GM11168 (cell line): ENCODE measurements around the gene NDUFA8.
"Not testable (repeated sequence)": the region's sequence is repeated elsewhere in the genome, so short reads cannot be mapped to it uniquely, and the experiment has no call there.

Experiments used
- in situ Hi-C: fragments of 300-500 bp; cut with MboI; formaldehyde crosslinking; loops from one replicate; pipeline ENCODE4 v1.12.0; 2022; ENCODE audit warnings: low sequenced_read_pairs; ENCODE audit not compliant: unreplicated experiment

The NDUFA8 gene

GRCh38 chr9:122125509-122126330 lies 33.9 kb downstream of the NDUFA8 start:
- in situ Hi-C loops, result loop anchor here (25.0 kb wide), 1 partner anchor 687 kb away; the partner anchor contains the start of gene OR1K1

DNA sequence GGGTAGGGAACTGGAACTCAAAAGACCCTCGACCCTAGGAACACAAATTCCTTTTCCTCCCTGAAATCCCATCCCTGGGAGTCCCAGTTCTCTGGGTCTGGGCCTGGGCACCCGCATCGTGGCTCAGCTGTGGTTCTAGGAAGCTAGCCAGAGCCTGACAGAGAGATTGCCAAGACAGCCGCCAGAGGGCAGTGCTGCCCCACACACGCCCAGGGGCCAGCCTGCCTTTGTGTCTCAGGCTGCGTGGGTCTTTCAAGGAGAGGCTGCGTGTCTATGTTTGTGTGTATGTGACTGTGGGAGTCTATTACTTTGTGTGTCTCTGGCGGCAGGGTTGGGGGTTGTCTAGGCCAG lies 34.4 kb downstream of the NDUFA8 start:
- in situ Hi-C loops, result loop anchor here (25.0 kb wide), 1 partner anchor 687 kb away; the partner anchor contains the start of gene OR1K1

GRCh38 chr9:122124528-122124927 lies 35.1 kb downstream of the NDUFA8 start:
- in situ Hi-C loops, result loop anchor here (5.0 kb wide), 1 partner anchor 228 kb away; no protein-coding TSS in a partner anchor

DNA sequence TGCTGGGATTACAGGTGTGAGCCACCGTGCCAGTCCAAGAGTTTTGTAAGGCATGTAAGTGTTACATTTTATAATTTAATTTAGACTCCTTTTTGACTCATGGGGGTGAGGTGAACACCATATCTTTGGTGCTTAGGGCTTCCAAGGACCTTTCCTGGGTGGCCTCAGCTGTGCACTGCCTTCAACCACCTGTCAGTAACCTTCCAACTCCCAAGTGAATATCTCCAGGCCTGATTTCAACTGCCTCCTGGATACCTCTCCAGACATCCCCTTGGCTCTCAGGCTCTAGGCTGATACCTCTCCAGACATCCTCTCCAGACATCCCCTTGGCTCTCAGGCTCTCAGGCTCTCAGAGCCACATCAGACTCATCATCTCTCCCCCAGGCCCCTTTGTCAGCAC lies 35.5 kb downstream of the NDUFA8 start:
- in situ Hi-C loops, result loop anchor here (5.0 kb wide), 1 partner anchor 228 kb away; no protein-coding TSS in a partner anchor

GRCh38 chr9:122122903-122123632 lies 36.5 kb downstream of the NDUFA8 start:
- in situ Hi-C loops, result loop anchor here (5.0 kb wide), 1 partner anchor 229 kb away; no protein-coding TSS in a partner anchor

DNA sequence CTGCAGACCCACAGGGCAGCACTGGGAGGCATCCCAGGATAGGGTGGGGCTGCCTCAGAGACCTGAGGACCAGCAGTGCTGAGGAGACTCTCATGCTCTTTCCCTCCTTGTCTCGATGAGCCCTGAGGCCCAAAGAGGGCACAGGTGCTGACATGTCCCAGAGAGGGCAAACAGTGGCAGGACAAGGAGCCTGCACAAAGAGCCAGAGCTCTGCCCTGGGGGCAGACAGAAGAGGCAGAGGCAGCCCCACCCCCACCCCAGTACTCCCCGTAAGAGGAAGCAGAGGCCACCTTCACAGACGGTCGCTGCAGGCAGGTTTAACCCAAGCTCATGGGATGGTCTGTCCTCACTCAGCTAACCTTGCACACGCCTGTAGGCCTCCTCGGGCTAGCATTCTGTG lies 37.1 kb downstream of the NDUFA8 start:
- in situ Hi-C loops, result loop anchor here (5.0 kb wide), 1 partner anchor 230 kb away; no protein-coding TSS in a partner anchor

GRCh38 chr9:122121931-122122330 lies 37.6 kb downstream of the NDUFA8 start:
- in situ Hi-C loops, result loop anchor here (5.0 kb wide), 1 partner anchor 230 kb away; no protein-coding TSS in a partner anchor

DNA sequence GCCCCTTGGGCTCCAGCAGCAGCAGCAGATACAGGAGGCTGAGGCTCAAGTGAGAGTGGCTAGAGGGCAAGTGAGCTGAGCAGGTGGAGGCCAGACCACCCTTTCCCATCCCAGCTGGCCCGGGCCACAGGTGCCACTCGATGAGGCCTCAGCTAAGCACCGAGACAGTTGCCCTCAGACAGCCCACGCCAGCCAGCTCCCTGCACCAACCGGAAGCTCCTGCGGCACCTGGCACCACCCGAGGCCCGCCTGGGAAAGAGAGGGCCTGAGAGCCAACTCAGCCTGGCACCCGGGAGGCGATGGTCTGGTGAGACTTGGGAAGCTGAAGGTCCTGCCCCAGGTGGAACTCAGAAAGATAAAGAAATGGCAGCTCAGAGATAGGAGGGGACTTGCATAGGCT lies 38.2 kb downstream of the NDUFA8 start:
- in situ Hi-C loops, result loop anchor here (5.0 kb wide), 1 partner anchor 231 kb away; no protein-coding TSS in a partner anchor

DNA sequence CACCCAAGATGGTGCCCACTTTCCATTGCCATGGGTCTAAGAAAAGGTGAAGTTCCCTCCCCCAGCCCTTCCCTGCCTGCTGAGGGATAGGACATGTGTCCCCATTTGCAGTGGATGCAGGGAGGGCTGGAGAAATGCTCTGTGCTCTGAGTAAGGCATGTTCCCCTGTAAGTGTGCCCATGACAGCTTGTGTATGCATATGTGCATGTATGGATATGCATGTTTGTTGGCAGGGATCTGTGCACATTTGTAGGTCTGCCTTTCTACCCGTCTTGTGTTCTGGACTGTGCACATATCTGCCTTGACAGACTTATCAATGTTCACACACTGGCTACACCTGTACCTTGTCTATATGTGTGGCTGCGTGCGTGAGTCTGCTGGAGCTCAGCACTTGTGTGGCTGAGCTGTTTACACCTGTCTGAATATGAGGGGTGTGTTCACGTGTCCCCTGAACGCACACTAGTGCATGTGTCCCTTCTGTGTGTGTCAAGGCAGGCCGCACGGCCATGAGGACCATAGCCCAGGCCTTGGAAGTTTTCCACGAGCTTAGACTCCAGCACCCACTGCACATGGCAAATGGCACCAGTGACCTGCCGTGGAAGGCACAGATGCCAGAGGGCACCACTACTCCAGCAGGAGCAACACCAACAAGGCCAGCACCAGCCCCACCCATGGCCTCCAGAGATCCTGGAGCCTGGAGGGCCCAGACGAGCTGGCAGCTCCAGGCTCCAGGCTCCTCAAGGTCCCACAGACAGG lies 39.1 kb downstream of the NDUFA8 start:
- in situ Hi-C loops, result loop anchor here (5.0 kb wide), 1 partner anchor 232 kb away; no protein-coding TSS in a partner anchor

DNA sequence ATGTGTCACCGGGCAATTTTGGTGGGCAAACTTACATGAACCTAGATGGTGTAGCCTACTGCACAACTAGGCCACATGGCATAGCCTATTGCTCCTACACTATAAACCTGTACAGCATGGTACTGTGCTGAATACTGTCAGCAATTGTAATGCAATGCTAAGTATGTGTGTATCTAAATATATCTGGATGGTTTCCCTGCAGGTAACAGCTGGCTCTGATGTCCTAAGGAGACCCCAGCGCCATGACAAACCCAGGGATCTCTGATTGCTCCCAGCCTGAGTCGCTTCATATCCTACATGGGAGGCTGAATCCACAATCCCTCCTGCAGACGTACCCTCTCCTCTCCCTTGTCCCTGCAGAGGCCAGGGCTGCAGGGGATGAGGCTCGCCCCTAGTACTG lies 39.9 kb downstream of the NDUFA8 start:
- in situ Hi-C loops, result loop anchor here (5.0 kb wide), 1 partner anchor 233 kb away; no protein-coding TSS in a partner anchor

DNA sequence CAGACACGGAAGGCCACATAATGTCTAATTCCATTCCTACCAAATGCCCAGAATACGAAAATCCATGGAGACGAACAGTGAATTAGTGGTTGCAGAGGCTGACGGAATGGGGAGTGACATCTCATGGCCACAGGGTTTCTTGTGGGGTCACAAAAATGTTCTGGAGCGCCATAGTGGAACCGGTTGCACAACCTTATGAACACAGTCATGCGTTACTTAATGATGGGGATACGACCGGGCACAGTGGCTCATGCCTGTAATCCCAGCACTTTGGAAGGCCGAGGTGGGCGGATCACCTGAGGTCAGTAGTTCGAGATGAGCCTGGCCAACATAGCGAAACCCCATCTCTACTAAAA lies 40.4 kb downstream of the NDUFA8 start:
- in situ Hi-C loops, result no loop called here

DNA sequence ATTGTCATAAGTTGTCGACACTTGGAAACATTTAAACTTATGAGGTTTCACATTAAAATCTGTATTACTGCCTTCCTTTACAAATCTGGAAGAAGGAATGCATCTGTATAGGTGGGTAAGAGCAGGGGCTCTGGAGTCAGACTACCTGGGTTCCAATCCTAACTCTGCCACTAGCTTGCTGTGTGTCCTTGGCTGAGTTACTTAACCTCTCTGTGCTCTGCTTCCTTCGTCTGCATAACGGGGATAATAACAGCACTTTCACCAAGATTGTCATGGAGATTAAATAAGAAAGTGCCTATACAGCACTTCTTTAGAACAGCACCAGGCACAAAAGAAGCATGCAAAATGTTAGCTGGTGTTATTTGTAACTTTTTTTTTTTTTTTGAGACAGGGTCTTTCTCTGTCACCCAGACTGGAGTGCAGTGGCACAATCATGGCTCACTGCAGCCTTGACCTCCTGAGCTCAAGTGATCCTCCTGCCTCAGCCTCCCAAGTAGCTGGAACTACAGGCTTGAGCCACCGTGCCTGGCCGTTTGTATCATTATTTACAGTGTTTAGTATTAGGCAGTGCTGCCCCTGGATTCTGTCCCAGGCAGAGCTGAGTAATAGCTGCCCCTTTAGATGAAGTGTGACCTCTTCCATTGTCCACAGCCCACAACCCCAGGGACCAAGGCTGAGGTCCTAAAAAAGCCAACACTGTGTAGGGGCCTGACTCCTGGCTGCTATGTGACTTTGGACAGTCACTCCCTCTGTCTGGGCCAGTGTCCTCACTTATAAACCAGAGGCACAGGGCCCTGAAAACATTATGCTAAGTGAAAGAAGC lies 41.0 kb downstream of the NDUFA8 start:
- in situ Hi-C loops, result no loop called here

GRCh38 chr9:122117241-122117640 lies 42.3 kb downstream of the NDUFA8 start:
- in situ Hi-C loops, result not testable (repeated sequence)

GRCh38 chr9:122116448-122117173 lies 43.0 kb downstream of the NDUFA8 start:
- in situ Hi-C loops, result no loop called here

- in situ Hi-C loops, result no loop called here
These were observed 43.5 kb downstream of the NDUFA8 start for GRCh38 chr9:122116040-122116439.

DNA sequence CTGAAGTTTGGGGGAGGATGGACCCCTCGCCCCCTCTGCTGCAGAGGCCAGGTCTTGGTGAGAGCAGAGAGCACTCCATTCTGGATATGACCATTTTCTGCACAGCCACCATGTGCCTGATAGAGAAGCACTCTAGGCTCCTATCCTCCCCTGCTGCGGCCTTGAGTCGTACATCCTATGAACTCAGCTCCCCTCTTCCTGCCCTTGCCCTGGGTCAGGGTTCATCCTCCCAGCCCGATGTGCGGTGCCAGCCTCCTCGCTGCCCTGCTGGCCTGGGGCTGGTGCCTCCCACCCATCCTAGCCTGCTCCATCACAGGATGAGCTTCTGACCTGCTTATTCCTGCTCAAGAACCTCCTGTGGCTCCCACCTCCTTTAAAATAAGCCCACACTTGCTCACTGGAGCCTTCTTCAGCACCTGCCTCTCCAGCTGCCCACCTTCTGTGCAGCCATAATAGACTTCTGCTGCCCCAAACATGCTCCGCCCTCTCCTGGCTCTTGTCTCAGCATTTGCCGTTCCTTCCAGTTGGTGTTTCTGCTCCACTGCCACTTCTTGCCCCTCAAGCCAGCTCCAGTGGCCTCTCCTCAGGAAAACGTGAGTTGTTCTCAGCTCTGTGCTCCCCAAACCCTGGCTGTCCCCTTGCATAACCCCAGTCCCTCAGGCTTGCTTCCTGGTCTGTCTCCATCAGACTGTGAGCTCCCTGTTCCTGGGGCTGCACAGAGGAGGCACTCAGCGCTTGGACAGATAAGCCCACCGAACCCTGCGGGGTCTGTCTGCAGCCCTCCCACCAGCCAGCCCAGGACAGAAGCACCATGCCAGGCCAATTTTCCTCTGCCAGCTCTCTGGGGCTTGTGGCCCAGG lies 44.2 kb downstream of the NDUFA8 start:
- in situ Hi-C loops, result no loop called here

- in situ Hi-C loops, result no loop called here
These were observed 46.0 kb downstream of the NDUFA8 start for GRCh38 chr9:122113574-122113973.

DNA sequence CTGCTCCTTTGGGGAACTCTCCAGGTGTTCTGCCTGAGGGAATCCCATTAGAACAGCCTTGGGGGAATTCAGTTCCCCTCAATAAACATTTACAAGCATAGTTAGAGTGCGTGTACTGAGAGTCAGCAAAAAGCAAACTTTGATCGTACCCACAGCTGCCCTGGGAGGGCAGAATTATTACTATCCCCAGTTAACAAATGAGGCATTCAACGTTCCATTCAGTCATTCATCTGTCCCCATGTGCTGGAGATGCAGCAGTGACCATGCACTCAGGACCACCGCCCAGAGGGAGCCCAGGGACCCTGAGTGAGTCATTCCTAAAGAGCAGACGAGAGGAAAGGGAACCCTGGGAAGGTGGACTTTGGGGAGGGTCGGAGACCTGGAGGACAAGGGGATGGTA lies 47.3 kb downstream of the NDUFA8 start:
- in situ Hi-C loops, result no loop called here
